Measurements from ENCODE around the gene FRMD5.

FRMD5 gene

DNA sequence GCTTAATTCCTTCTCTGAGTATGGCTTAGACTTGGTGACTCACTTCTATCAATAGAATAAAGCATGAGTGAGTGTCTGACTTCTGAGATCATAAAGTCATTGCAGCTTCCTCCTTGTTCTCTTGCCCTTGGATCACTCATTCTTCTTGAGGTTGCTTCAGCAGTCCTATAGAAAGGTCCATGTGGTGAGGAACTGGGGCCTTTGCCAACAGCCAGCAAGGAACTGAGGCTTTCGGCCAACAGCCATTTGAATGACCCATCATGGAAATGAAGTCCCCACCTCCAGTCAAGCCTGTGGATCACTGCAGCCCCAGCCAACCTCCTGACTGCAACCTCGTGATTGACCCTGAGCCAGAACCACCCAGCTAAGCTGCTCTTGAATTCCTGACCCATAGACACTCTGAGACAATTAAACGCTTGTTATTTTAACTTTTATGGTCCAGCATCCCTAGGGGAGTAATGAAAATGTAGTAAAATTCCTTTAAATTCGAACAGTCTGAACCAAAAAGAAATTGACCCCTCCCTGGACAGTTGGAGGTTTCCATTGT, 283.8 kb downstream of the FRMD5 start:
- DNase-seq (ENCODE audit: low read depth) = peak; percentile 98
- TF ChIP-seq, protein P1, sequence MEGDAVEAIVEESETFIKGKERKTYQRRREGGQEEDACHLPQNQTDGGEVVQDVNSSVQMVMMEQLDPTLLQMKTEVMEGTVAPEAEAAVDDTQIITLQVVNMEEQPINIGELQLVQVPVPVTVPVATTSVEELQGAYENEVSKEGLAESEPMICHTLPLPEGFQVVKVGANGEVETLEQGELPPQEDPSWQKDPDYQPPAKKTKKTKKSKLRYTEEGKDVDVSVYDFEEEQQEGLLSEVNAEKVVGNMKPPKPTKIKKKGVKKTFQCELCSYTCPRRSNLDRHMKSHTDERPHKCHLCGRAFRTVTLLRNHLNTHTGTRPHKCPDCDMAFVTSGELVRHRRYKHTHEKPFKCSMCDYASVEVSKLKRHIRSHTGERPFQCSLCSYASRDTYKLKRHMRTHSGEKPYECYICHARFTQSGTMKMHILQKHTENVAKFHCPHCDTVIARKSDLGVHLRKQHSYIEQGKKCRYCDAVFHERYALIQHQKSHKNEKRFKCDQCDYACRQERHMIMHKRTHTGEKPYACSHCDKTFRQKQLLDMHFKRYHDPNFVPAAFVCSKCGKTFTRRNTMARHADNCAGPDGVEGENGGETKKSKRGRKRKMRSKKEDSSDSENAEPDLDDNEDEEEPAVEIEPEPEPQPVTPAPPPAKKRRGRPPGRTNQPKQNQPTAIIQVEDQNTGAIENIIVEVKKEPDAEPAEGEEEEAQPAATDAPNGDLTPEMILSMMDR (conservative IDR thresholded peaks at IDR 0.05; ENCODE audit: low read length) = no peak
- no peak overlapping the region for H3K4me3 ChIP-seq (ENCODE audit: low read length)

DNA sequence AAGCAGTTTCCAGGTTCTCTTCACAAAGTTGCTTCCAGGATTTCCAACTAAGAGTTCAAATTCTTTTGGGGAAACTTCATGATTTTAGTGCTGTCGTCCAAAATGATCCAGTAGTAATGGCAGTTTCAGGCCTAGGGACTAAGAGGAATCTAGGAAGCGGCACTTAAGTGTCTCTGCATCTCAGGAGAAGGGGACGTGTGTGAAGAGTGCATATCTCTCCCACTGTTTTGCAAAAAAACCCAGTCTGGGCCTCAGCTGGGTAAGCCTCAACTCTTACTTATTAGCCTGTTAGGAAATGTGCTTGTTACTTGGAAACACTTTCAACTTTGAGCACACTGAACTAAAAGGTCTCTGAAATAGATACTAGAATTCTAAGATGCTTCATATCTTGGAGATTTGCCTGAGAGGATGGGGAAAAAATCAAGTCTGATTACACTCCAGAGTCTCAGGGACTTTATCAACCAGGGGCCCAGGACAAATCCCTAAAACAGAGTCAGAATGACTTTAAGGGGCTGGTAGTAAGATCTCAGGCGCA, 286.5 kb downstream of the FRMD5 start:
- TF ChIP-seq, protein P1 (conservative IDR thresholded peaks at IDR 0.05; ENCODE audit: low read length) = no peak
- no peak for DNase-seq (ENCODE audit: low read depth)
- no peak overlapping the region for H3K4me3 ChIP-seq (ENCODE audit: low read length)

DNA sequence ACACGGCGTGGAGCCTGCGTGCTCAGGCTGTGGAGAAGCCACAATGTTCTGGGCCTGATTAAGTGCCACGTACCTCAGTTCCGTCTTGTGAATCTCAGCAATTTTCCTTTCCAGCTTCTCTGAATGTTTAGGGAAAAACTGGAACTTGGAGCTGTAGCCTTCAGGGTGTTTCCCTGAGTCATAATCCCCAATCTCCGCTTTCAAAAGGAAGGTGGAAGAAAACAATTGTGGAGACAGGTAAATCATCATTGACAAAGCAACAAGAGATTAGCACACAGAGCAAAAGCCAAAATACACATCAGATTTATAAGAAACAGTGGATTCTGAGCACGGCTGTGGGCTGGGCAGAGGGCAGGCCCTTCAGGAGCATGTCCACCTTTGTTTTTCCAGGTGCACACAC, 289.3 kb downstream of the FRMD5 start:
- TF ChIP-seq, protein P1 (conservative IDR thresholded peaks at IDR 0.05; ENCODE audit: low read length) = no peak
- DNase-seq (ENCODE audit: low read depth) = no peak
- H3K4me3 ChIP-seq (ENCODE audit: low read length) = no peak overlapping the region

GRCh38 chr15:43903864-43904290, 291.2 kb downstream of the FRMD5 start:
- TF ChIP-seq, protein P1 (conservative IDR thresholded peaks at IDR 0.05; ENCODE audit: low read length) = peak; percentile 82
- H3K4me3 ChIP-seq (ENCODE audit: low read length) = no peak overlapping the region
- DNase-seq (ENCODE audit: low read depth) = peak; percentile 49

DNA sequence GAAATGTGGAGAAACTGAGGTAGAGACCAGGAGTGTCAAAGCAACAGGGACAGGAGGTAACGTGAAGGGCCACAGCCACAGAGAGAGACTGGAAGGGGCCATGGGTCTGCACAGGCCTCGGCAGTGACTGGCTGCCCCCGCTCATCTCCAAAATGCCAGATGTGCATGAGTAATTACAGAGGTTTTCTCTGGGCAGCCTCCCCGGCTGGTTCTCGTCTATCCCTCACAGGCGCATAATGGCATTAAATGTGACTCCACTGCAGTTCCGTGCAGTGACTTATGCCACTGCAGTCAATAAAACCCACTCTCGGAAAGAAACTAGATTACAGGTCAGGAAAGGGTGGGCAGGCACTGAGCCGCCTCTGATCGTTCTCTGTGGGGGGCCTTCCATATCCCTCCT, 293.6 kb downstream of the FRMD5 start:
- TF ChIP-seq, protein P1 (conservative IDR thresholded peaks at IDR 0.05; ENCODE audit: low read length) = no peak
- no peak overlapping the region for H3K4me3 ChIP-seq (ENCODE audit: low read length)
- DNase-seq (ENCODE audit: low read depth) = no peak

DNA sequence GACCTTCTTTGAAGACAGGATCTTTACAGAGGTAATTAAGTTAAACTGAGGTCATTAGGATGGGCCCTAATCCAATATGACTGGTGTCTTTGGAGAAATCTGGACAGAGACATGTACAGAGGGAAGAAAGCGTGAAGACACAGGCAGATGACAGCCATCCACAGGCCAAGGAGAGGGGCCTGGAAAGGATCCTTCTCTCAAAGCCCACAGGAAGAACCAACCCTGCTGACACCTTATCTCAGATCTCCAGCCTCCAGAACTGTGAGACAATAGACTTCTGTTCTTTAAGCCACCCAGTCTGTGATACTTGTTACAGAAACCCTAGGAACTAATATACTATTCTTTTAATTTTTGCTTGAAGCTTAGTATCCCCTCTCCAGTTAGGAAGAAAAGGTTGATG, 294.1 kb downstream of the FRMD5 start:
- TF ChIP-seq, protein P1 (conservative IDR thresholded peaks at IDR 0.05; ENCODE audit: low read length) = no peak
- DNase-seq (ENCODE audit: low read depth) = no peak
- H3K4me3 ChIP-seq (ENCODE audit: low read length) = no peak overlapping the region

DNA sequence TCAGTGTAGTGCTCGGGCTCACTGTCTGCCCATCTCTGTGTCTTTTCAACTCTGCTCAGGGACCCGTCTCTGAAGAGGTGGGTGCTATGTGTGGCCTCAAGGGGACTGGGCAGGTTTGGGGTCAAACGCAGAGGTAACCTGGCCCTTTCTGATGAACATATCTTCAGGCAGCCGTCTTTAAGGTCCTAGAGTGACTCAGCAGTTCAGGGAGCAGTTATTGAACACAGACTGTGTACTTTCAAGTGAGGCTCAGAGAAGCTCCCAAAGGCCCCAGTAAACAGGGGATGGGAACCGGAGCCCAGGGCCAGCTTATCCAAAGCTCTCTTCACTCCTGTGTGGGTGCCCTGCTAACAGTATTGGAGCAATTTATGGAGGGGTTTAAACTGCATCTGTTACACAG, 295.1 kb downstream of the FRMD5 start:
- no peak overlapping the region for H3K4me3 ChIP-seq (ENCODE audit: low read length)
- TF ChIP-seq, protein P1 (conservative IDR thresholded peaks at IDR 0.05; ENCODE audit: low read length) = no peak

More for the DNA sequence above, 295.1 kb downstream of the FRMD5 start:
- no peak for DNase-seq (ENCODE audit: low read depth)
